IPS DF 4.7 (cell line): ENCODE data around the gene TFDP3.

ENCODE experiments used
- DNase-seq: peaks from one replicate; pipeline ENCODE4 v3.0.0-alpha.2; 2013; ENCODE audit warnings: low spot score; ENCODE audit errors: extremely low read depth

TFDP3 gene

DNA sequence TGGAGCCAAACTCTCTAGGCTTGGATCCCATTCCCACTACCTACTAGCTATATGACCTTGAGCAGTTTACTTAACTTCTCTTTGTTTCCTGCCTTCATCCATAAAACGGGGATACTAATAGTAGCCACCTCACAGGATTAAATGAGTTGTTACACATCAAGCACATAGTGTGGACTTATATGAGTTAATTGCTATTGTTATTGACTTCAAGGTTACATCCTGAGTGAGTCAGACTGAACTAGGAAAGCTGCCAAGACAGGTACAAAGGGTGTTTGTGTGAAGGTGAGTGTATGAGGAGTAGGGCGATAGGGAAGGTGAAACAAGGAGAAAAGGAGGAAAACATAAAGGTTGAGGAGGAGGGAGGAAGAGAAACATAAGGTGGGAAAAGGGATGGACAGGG lies 32.2 kb downstream of the TFDP3 start:
- no peak for DNase-seq

- DNase-seq, result no peak
Measured at GRCh38 chrX:133185119-133185518, 33.0 kb downstream of the TFDP3 start.

GRCh38 chrX:133183806-133184205 lies 34.3 kb downstream of the TFDP3 start:
- DNase-seq, result no peak

GRCh38 chrX:133179500-133179899 lies 38.7 kb downstream of the TFDP3 start:
- DNase-seq, result no peak

GRCh38 chrX:133177202-133177601 lies 41.0 kb downstream of the TFDP3 start:
- DNase-seq, result no peak

DNA sequence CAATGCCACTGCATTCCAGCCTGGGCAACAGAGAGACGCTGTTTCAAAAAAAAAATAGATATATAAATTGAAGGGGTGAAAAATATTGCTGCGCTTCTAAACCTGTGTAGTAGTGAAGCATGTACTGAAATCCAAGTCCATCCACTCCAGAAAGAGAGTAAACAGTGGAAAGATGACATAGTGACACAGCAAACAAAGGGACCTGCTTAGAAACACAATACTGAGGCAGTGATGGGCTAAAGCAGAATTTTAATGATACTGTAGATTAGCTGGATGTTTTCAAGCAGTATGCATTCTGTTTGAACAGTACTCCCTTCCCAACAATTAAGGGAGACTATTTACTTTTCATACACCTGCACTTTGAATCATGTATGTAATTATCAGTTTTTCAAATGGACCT lies 42.5 kb downstream of the TFDP3 start:
- DNase-seq, result no peak

DNA sequence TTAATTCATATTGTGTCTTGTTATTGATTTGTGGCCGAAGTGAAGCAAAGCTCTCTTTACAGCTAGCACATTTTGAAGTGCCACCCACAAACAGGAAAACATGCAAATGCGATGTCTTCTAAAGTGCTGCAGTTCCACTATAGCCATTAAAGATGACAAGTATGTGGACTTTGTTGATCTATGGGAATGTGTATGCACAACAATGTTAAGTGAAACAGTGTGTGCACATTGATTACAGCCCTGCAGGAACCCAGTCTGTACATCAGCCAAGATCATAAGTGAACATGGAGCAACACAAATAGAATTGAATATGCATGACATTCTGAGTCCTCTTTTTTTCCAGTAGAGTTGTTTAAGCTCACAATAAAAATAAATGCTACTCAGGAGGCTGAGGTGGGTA lies 43.0 kb downstream of the TFDP3 start:
- no peak for DNase-seq

GRCh38 chrX:133171962-133172708 lies 46.0 kb downstream of the TFDP3 start:
- no peak for DNase-seq
